Adrenal gland (tissue), 5 donors: Measurements from ENCODE around the gene LY86.

Experiments used
- POLR2A ChIP-seq, 2 donors: fragments of 450-650 bp; IDR thresholded peaks; one replicate each; pipeline ENCODE4 v1.6.1; 2017; ENCODE audit warnings: antibody characterized with exemption in 2 of 2, mild to moderate bottlenecking in 2 of 2, moderate library complexity in 1 of 2
- TF ChIP-seq, protein P1 (sequence below), 6 experiments: fragments of 450-650 bp in 4 of 6; fragments of 200-600 bp in 2 of 6; sonication (generic) in 1 of 6; IDR thresholded peaks; 1 replicate in 5 of 6; 2 replicates in 1 of 6; pipeline versions ENCODE4 v1.5.1 to v1.8.0; 2016 to 2021; ENCODE audit warnings: antibody characterized with exemption in 6 of 6, mild to moderate bottlenecking in 2 of 6, moderate library complexity in 1 of 6
- donor health status: DM: no; HTN: no; CAD: no.

DNA sequence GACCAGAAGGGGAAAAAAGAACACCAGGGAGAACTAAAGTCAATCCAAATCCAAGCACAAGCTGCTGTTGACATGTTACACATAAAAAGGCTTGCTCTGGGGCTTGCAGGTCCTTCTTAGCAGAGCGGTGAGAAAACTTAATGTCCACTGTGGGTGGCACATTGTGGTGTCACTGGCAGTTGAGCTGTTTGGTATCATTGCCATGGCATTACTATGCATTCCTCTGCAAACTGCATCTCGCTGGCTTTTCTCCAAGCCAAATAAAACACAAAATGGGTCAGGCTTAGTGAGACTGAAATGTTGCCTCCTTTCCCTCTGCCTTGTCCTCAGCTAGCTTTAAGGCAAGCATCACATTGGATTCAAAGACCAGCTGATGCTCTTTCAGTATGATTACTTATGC is 40.9 kb downstream of the LY86 start:
- TF ChIP-seq, protein P1, sequence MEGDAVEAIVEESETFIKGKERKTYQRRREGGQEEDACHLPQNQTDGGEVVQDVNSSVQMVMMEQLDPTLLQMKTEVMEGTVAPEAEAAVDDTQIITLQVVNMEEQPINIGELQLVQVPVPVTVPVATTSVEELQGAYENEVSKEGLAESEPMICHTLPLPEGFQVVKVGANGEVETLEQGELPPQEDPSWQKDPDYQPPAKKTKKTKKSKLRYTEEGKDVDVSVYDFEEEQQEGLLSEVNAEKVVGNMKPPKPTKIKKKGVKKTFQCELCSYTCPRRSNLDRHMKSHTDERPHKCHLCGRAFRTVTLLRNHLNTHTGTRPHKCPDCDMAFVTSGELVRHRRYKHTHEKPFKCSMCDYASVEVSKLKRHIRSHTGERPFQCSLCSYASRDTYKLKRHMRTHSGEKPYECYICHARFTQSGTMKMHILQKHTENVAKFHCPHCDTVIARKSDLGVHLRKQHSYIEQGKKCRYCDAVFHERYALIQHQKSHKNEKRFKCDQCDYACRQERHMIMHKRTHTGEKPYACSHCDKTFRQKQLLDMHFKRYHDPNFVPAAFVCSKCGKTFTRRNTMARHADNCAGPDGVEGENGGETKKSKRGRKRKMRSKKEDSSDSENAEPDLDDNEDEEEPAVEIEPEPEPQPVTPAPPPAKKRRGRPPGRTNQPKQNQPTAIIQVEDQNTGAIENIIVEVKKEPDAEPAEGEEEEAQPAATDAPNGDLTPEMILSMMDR (IDR thresholded peaks at IDR 0.05), result no peak
- no peak for TF ChIP-seq POLR2A (IDR thresholded peaks at IDR 0.05)
